Measurements from ENCODE around the gene CUL3. TPM values are rescaled to one million over a fixed set of nuclear protein-coding genes. Genes with fewer than 3 reads are reported as not detected.
"Not testable (repeated sequence)": the region's sequence is repeated elsewhere in the genome, so short reads cannot be mapped to it uniquely, and the experiment has no call there.

CUL3 gene
- total RNA-seq, 2 donors from 2014 or later, result 83.1 to 87.2 TPM

GRCh38 chr2:224584111-224584784 is 915 bp downstream of the CUL3 start:
- intact Hi-C loops (cut with DNase I, micrococcal nuclease), result no loop called here
- DNase-seq, result peak; percentile 39 to 58
- no peak for ATAC-seq

GRCh38 chr2:224583033-224583432 is 2.1 kb downstream of the CUL3 start:
- ATAC-seq; intact Hi-C loops (cut with DNase I, micrococcal nuclease); DNase-seq: not testable (repeated sequence)

GRCh38 chr2:224580248-224580647 is 4.9 kb downstream of the CUL3 start:
- intact Hi-C loops (cut with DNase I, micrococcal nuclease), result no loop called here
- ATAC-seq, result no peak
- no peak for DNase-seq

DNA sequence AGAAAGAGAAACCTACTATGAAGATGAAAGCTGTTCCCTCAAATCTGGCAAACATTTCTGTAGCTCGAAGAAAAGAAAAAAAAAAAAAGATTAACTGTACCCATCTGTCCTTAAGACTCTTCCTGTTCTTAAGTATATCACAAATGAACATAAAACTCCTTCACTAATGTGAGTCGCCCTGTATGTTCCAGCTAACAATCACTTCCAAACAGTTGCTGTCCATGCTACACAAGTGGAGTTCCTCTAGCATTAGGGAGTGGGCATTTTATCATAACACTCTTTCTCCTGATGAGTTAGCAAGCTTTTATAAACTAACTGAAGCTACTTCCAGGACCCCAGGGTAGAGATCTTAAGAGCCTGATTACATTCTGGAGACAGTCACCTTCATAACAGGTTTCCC is 5.8 kb downstream of the CUL3 start:
- intact Hi-C loops (cut with DNase I, micrococcal nuclease), result no loop called here
- no peak for ATAC-seq
- DNase-seq, result no peak

DNA sequence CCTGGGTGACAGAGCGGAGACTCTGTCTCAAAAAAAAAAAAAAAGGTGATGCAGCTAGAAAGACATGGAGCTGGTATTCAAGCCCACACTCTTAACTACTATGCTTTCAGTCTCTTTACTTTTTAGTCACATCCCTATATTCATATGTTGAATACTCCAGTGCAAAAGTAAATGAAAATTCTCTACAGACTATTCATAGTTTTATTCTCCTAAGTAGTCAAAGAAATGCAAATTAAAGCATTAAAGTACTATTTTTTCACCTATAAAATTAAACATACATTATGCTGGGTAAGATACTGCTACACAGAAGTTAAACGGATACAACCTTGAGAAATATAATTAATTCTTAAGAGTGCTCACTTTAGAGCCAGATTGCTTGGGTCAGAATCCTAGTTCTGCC is 7.6 kb downstream of the CUL3 start:
- no peak for ATAC-seq
- intact Hi-C loops (cut with DNase I, micrococcal nuclease), result no loop called here
- no peak for DNase-seq

DNA sequence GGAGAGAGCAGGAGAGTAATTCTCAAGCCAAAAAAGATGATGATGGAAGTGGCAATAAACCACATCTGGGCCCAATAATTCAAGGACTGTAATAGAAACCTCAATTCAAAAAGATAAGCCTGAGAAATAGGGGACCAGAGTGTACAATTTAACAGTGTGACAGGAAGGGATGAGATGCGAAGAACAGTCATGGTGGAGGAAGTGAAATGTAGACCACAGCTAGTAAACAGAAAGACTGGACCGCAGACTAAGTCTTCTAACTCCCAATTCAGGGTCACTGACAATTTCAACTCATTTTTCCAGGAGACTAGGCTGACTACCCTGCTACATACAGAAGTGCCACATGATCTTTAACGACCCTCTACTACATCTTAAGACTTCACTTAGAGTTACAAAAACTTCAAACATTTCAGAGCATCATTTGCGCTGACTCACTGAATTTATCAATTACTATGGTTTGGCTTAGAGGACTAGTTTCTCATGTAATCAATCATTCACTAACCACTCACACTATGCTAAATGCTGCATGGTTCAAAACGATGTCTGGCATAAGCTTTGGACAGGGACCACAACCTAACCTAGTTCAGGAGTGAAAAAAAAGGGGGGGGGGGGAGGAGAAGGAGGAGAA is 9.0 kb downstream of the CUL3 start:
- ATAC-seq (no peak), DNase-seq (no peak)
- intact Hi-C loops (cut with DNase I, micrococcal nuclease), result no loop called here

GRCh38 chr2:224574423-224575084 is 10.6 kb downstream of the CUL3 start:
- ATAC-seq (peak; percentile 79), DNase-seq (no peak)
- intact Hi-C loops (cut with DNase I, micrococcal nuclease), result no loop called here

DNA sequence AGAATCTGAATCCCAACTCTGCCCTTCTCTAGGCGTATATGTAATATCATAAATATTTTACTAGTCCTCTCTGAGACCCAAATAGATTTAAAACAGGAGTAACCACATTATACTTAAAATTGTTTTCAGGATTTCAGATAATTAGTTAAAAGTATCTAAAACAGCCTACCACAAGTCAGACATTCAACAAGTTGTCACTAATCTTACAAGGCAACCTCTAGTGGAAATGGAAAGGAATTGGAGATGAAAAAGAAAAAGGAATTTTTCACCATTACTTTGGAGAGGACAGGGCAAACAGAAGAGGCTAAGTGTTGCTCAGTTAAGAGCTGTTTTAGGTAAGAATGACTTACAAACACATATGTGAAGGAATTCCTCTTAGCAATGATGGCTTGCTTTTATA is 11.4 kb downstream of the CUL3 start:
- ATAC-seq (no peak), DNase-seq (no peak)
- intact Hi-C loops (cut with DNase I, micrococcal nuclease), result no loop called here

DNA sequence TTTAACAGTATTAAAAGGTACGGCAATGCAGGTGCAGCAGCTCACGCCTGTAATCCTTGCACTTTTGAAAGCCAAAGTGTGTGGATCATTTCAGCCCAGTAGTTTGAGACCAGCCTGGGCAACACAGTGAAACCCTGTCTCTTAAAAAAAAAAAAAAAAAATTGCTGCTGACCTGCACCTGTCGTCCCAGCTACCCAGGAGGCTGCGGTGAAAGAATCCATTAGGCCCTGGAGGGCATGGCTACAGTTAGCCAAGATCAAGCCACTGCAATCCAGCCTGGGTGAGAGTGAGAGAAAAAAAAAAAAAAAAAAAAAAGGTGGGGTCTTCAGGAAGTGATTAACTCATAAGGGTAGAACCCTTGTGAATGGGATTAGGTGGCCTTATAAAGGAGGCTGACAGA is 12.8 kb downstream of the CUL3 start:
- ATAC-seq (no peak), DNase-seq (no peak)
- intact Hi-C loops (cut with DNase I, micrococcal nuclease), result no loop called here

- ATAC-seq (no peak), DNase-seq (no peak)
- intact Hi-C loops (cut with DNase I, micrococcal nuclease), result no loop called here
Measured at GRCh38 chr2:224570328-224570993, 14.7 kb downstream of the CUL3 start.

DNA sequence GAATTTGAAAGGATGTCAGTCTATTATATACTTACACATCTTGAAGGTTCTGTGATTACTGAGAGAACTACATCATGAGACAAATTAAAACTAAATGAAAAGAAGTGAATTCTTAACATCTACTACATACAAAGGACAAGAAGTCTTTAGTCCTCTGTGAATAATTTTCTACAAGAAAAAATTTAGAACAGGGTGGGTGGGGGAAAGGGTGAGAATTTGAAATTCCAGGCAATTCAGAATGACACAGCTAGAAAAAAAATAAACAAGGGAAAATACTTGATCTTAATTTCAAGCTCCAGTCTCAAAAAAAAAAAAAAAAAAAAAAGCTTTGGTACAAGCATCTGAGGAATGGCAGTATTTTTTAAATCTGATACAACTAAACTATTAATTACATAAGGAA is 15.5 kb downstream of the CUL3 start:
- intact Hi-C loops (cut with DNase I, micrococcal nuclease), result no loop called here
- ATAC-seq, result no peak
- DNase-seq, result no peak

GRCh38 chr2:224565452-224566035 is 19.6 kb downstream of the CUL3 start:
- no peak for DNase-seq
- intact Hi-C loops (cut with DNase I, micrococcal nuclease), result no loop called here
- ATAC-seq, result no peak

DNA sequence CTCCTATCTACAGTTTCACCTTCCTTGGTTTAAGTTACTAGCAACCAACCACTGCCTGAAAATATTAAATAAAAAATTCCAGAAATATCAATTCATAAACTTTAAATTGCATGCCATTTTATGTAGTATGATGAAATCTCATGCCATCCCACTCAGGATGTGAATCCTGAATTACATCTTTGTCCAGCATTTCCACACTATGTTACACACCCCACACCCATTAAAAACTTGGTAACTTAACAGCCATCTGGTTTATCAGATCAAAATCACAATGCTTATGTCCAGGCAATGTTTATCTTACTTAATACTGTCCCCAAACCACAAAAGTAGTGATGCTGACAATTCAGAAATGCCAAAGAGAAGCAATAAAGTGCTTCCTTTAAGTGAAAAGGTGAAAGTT is 21.6 kb downstream of the CUL3 start:
- intact Hi-C loops (cut with DNase I, micrococcal nuclease), result no loop called here
- ATAC-seq (no peak), DNase-seq (no peak)

GRCh38 chr2:224562831-224563230 is 22.3 kb downstream of the CUL3 start:
- no peak for ATAC-seq
- no peak for DNase-seq
- intact Hi-C loops (cut with DNase I, micrococcal nuclease), result no loop called here

DNA sequence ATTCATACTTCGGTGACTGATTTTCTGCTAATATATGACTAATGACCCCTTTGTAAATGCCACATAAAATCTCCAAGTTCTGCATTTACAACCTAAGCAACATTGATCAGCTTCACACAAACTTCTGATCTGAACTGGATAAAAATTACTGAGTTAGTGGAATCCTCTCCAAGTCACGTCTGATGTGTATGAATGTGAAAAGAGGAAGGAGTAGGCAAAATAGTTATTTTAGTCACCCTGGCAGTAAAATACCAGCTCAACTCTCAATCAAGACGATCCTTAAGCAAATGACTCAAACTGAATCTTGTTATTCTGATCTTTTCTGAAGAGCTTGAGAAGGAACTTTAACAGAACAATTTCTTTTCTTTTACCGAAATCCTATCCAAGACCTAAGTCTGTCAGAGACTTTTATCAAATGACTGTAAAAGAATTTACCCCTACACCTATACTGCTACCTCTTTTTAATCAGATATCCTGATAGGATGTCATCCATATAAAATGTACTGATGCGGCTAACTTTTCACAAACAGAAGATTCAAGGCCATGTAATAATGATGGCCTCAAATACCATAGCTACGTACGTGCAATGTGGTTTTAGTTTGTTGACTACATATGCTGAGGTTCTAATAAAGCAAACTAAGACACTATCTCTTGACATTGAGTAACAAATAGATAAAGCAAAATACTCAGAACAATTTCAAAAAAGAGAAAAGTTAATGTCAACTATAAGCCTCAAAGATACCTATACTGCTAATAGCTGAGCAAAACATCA is 23.7 kb downstream of the CUL3 start:
- intact Hi-C loops (cut with DNase I, micrococcal nuclease), result no loop called here
- ATAC-seq (no peak), DNase-seq (no peak)

GRCh38 chr2:224560549-224560948 is 24.6 kb downstream of the CUL3 start:
- DNase-seq (no peak), ATAC-seq (no peak)
- intact Hi-C loops (cut with DNase I, micrococcal nuclease), result no loop called here

- intact Hi-C loops (cut with DNase I, micrococcal nuclease), result no loop called here
- DNase-seq, result no peak
- ATAC-seq, result no peak
Measured at GRCh38 chr2:224557610-224558009, 27.6 kb downstream of the CUL3 start.

GRCh38 chr2:224556381-224556780 is 28.8 kb downstream of the CUL3 start:
- intact Hi-C loops (cut with DNase I, micrococcal nuclease), result no loop called here
- DNase-seq, result no peak
- ATAC-seq, result no peak

DNA sequence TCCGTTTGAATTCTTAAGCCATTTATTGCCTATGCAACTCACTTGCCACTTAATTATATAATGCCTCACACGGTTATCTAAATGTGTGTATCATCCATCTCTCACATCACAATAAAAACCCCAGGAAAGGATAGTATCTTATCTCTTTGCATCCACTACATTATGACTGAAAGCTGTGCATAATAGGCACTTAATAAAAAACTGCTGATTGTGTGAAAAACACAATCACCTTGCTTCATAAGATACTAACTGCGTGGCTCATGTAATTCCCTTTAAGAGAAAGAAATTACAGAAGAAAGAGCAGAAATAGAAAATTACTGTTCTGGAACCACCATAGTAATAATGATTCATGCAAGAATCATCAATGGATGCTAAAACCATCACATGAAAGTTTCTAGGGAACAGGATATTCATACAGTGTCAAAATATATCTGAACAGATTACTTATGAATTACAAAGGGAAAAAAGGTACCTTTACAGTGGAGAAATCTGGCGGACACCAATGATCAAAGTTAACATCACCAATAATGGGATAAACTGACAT is 29.3 kb downstream of the CUL3 start:
- intact Hi-C loops (cut with DNase I, micrococcal nuclease), result no loop called here
- DNase-seq, result no peak

More for the DNA sequence above, 29.3 kb downstream of the CUL3 start:
- no peak for ATAC-seq
